ENCODE results near the gene CD52. TPM values are rescaled to one million over a fixed set of nuclear protein-coding genes. Genes with fewer than 3 reads are reported as not detected.
A peak's percentile ranks its signal among the peaks of the same experiment; 100 is the strongest.

Gene CD52
- polyA plus RNA-seq, 3 donors, result 851 to 4,047 (median 2,617) TPM

GRCh38 chr1:26269198-26269550 is 48.6 kb upstream of the CD52 start:
- no peak for TF ChIP-seq CTCF (IDR thresholded peaks at IDR 0.05)
- Mint-ChIP-seq H3K4me1 (peaks cover 6% of the 10 kb centered on the region), H3K4me3 (no peak overlapping the region), H3K9me3 (peaks cover 17 to 25% (median 20%) of the 10 kb centered on the region in 7 donors), H3K27ac (peak overlapping the region in 2 of 7 donors; percentile 15 to 60), H3K36me3 (peaks cover 68 to 92% of the 10 kb centered on the region in 2 donors), H3K27me3 (ENCODE audit: low read depth in 3 of 3) (peaks cover 0 to 4% (median 0%) of the 10 kb centered on the region in 3 donors)
- WGBS (ENCODE audit: insufficient coverage), result 100% methylated on average over 1 of the region's 4 CpGs
- Histone ChIP-seq H3K4me3 (replicated peaks in 1 of 3; ENCODE audit: low read depth in 2 of 3, low read length in 3 of 3) (no peak overlapping the region), H3K27me3 (ENCODE audit: control insufficient read depth in 2 of 2, insufficient read depth in 2 of 2, low read length in 2 of 2) (no peaks in the 10 kb centered on the region), H3K27ac (ENCODE audit: low read depth in 1 of 2, low read length in 2 of 2) (no peak overlapping the region), H3K79me2 (ENCODE audit: insufficient read depth, low read length) (no peaks in the 10 kb centered on the region), H3K36me3 (replicated peaks in 1 of 2; ENCODE audit: control insufficient read depth in 1 of 2, insufficient read depth in 2 of 2, low read length in 2 of 2) (peaks cover 44 to 91% of the 10 kb centered on the region in 2 donors), H3K4me2 (replicated peaks; ENCODE audit: extremely low read depth, low read length, poor library complexity, severe bottlenecking) (no peak overlapping the region), H3K9ac (ENCODE audit: insufficient read depth, low read length, poor library complexity, severe bottlenecking) (no peak overlapping the region), H4K20me1 (ENCODE audit: insufficient read depth, low read length) (no peaks in the 10 kb centered on the region), H3K4me1 (ENCODE audit: control insufficient read depth in 1 of 2, insufficient read depth in 2 of 2, low read length in 2 of 2) (peaks cover 3 to 4% of the 10 kb centered on the region in 2 donors), H3K9me3 (replicated peaks in 1 of 2; ENCODE audit: control insufficient read depth in 1 of 2, insufficient read depth in 1 of 2, low read length in 2 of 2) (peaks cover 17 to 18% of the 10 kb centered on the region in 2 donors), H2AFZ (ENCODE audit: insufficient read depth, low read depth, low read length, poor library complexity, severe bottlenecking) (no peak overlapping the region)
- DNase-seq, result no peak
- intact Hi-C loops (cut with micrococcal nuclease), result no loop called here

- H3K36me3 Mint-ChIP-seq, result peaks cover 45 to 63% of the 10 kb centered on the region in 2 donors
- Histone ChIP-seq H3K79me2 (ENCODE audit: insufficient read depth, low read length) (peaks cover 29% of the 10 kb centered on the region), H3K4me2 (replicated peaks; ENCODE audit: extremely low read depth, low read length, poor library complexity, severe bottlenecking) (peak overlapping the region; percentile 54), H3K4me1 (ENCODE audit: control insufficient read depth in 1 of 2, insufficient read depth in 2 of 2, low read length in 2 of 2) (peaks cover 58 to 59% of the 10 kb centered on the region in 2 donors), H3K9me3 (replicated peaks in 1 of 2; ENCODE audit: control insufficient read depth in 1 of 2, insufficient read depth in 1 of 2, low read length in 2 of 2) (no peaks in the 10 kb centered on the region), H3K27ac (ENCODE audit: low read depth in 1 of 2, low read length in 2 of 2) (peak overlapping the region; percentile 99 to 100), H3K4me3 (replicated peaks in 1 of 3; ENCODE audit: low read depth in 2 of 3, low read length in 3 of 3) (peak overlapping the region in 1 of 3 experiments; percentile 43), H4K20me1 (ENCODE audit: insufficient read depth, low read length) (no peaks in the 10 kb centered on the region), H3K27me3 (ENCODE audit: control insufficient read depth in 2 of 2, insufficient read depth in 2 of 2, low read length in 2 of 2) (no peaks in the 10 kb centered on the region), H2AFZ (ENCODE audit: insufficient read depth, low read depth, low read length, poor library complexity, severe bottlenecking) (no peak overlapping the region), H3K9ac (ENCODE audit: insufficient read depth, low read length, poor library complexity, severe bottlenecking) (peak overlapping the region; percentile 67), H3K36me3 (replicated peaks in 1 of 2; ENCODE audit: control insufficient read depth in 1 of 2, insufficient read depth in 2 of 2, low read length in 2 of 2) (peaks cover 26 to 46% of the 10 kb centered on the region in 2 donors)
- H3K9me3 Mint-ChIP-seq, result peaks cover 0 to 2% (median 0%) of the 10 kb centered on the region in 7 donors
- peaks cover 0 to 2% (median 0%) of the 10 kb centered on the region in 3 donors for H3K27me3 Mint-ChIP-seq (ENCODE audit: low read depth in 3 of 3)
- intact Hi-C loops (cut with micrococcal nuclease), result loop anchor here in 1 of 2 donors (1.0 to 2.0 kb wide), 3 partner anchors 14 to 44 kb away; partner anchors contain the start of gene CEP85
- peak overlapping the region; percentile 96 to 100 (median 99) for H3K27ac Mint-ChIP-seq
- peak; percentile 92 to 95 (median 94) for DNase-seq
- no peak for TF ChIP-seq CTCF (IDR thresholded peaks at IDR 0.05)
- peaks cover 60% of the 10 kb centered on the region for H3K4me1 Mint-ChIP-seq
- 0% methylated on average over 1 of the region's 11 CpGs for WGBS (ENCODE audit: insufficient coverage)
- peak overlapping the region; percentile 53 to 81 for H3K4me3 Mint-ChIP-seq
Measured at GRCh38 chr1:26274801-26275425, 42.8 kb upstream of the CD52 start.

Data from CD14-positive monocyte (primary cell).